Measurements from ENCODE around the gene ASCC3.
"Not testable (repeated sequence)": the region's sequence is repeated elsewhere in the genome, so short reads cannot be mapped to it uniquely, and the experiment has no call there.

Gene ASCC3

GRCh38 chr6:100712997-100713396 lies 168.1 kb downstream of the ASCC3 start:
- no peak for DNase-seq

- no peak for DNase-seq
Measured at GRCh38 chr6:100706491-100706890, 174.6 kb downstream of the ASCC3 start.

- DNase-seq: no peak
Measured at GRCh38 chr6:100704961-100705360, 176.2 kb downstream of the ASCC3 start.

GRCh38 chr6:100701728-100702127 lies 179.4 kb downstream of the ASCC3 start:
- no peak for DNase-seq

GRCh38 chr6:100700009-100700408 lies 181.1 kb downstream of the ASCC3 start:
- DNase-seq: no peak

GRCh38 chr6:100695445-100695844 lies 185.7 kb downstream of the ASCC3 start:
- DNase-seq: no peak

- DNase-seq: no peak
Measured at GRCh38 chr6:100693249-100693927, 187.7 kb downstream of the ASCC3 start.

GRCh38 chr6:100691972-100692371 lies 189.2 kb downstream of the ASCC3 start:
- no peak for DNase-seq

GRCh38 chr6:100686216-100686615 lies 194.9 kb downstream of the ASCC3 start:
- no peak for DNase-seq

GRCh38 chr6:100685747-100686146 lies 195.4 kb downstream of the ASCC3 start:
- no peak for DNase-seq

GRCh38 chr6:100680163-100680562 lies 201.0 kb downstream of the ASCC3 start:
- DNase-seq: no peak

GRCh38 chr6:100678027-100678426 lies 203.1 kb downstream of the ASCC3 start:
- no peak for DNase-seq

GRCh38 chr6:100677240-100677639 lies 203.9 kb downstream of the ASCC3 start:
- no peak for DNase-seq

GRCh38 chr6:100673641-100674040 lies 207.5 kb downstream of the ASCC3 start:
- no peak for DNase-seq

- DNase-seq: no peak
Measured at GRCh38 chr6:100671740-100672139, 209.4 kb downstream of the ASCC3 start.

- DNase-seq: no peak
Measured at GRCh38 chr6:100670056-100670455, 211.1 kb downstream of the ASCC3 start.

- DNase-seq: no peak
Measured at GRCh38 chr6:100665041-100665380, 216.1 kb downstream of the ASCC3 start.

- DNase-seq: no peak
Measured at GRCh38 chr6:100664274-100665040, 216.7 kb downstream of the ASCC3 start.

GRCh38 chr6:100663219-100663863 lies 217.8 kb downstream of the ASCC3 start:
- DNase-seq: no peak

GRCh38 chr6:100662264-100662663 lies 218.9 kb downstream of the ASCC3 start:
- no peak for DNase-seq

- no peak for DNase-seq
Measured at GRCh38 chr6:100658486-100658885, 222.6 kb downstream of the ASCC3 start.

GRCh38 chr6:100657678-100658330 lies 223.3 kb downstream of the ASCC3 start:
- no peak for DNase-seq

- DNase-seq: not testable (repeated sequence)
Measured at GRCh38 chr6:100641147-100641546, 240.0 kb downstream of the ASCC3 start.
